Activated B cell treated with CpG ODN at 0.5 μM for 24 hours (primary cell): ENCODE measurements around the gene TIMM13. TPM values are rescaled to one million over a fixed set of nuclear protein-coding genes. Genes with fewer than 3 reads are reported as not detected.
A peak's percentile ranks its signal among the peaks of the same experiment; 100 is the strongest.
"Not testable (repeated sequence)": the region's sequence is repeated elsewhere in the genome, so short reads cannot be mapped to it uniquely, and the experiment has no call there.

Source experiments
- ATAC-seq: fragments of 200-7000 bp; cut with Tn5 transposase; one replicate; pipeline ENCODE4 v1.10.0; 2021; ENCODE audit warnings: low read depth, mild to moderate bottlenecking, moderate library complexity
- CTCF ChIA-PET: fragments of 350-600 bp; sonication (Branson Sonifier 250); formaldehyde crosslinking; loops from one replicate; lab custom pipeline; 2021; ENCODE audit warnings: antibody characterized with exemption; lab: Charles Lee
- POLR2A ChIA-PET: fragments of 350-600 bp; sonication (Branson Sonifier 250); formaldehyde crosslinking; loops from one replicate; lab custom pipeline; 2021; ENCODE audit warnings: antibody characterized with exemption; lab: Charles Lee
- DNase-seq: peaks from one replicate; pipeline ENCODE4 v3.0.0; 2022
- H3K27ac Mint-ChIP-seq: one replicate; pipeline ENCODE4 v1.8.0; 2020; ENCODE audit warnings: mixed read lengths
- H3K27me3 Mint-ChIP-seq: one replicate; pipeline ENCODE4 v1.8.0; 2021; ENCODE audit warnings: mixed read lengths
- H3K36me3 Mint-ChIP-seq: one replicate; pipeline ENCODE4 v1.8.0; 2021; ENCODE audit warnings: low read depth, mixed read lengths
- H3K4me1 Mint-ChIP-seq: one replicate; pipeline ENCODE4 v1.8.0; 2021; ENCODE audit warnings: mixed read lengths
- H3K4me3 Mint-ChIP-seq: one replicate; pipeline ENCODE4 v1.8.0; 2020; ENCODE audit warnings: mild to moderate bottlenecking, mixed read lengths
- H3K9me3 Mint-ChIP-seq: one replicate; pipeline ENCODE4 v1.8.0; 2020; ENCODE audit warnings: mixed read lengths
- intact Hi-C: fragments of 100-400 bp; cut with micrococcal nuclease; formaldehyde crosslinking; loops from one replicate; pipeline ENCODE4 v1.15.1; 2024
- total RNA-seq: library from RNA; stranded (reverse); gene quantifications from 2 replicates; pipeline ENCODE4 v1.2.3, GENCODE V29; 2022
- TF ChIP-seq, protein P1 (sequence below): fragments of 200-600 bp; IDR thresholded peaks from one replicate; pipeline ENCODE4 v1.8.0; 2022; ENCODE audit warnings: antibody characterized with exemption, mild to moderate bottlenecking

The TIMM13 gene
- total RNA-seq, 1 donor from 2014 or later = 63.9 TPM

- DNase-seq (no peak), ATAC-seq (no peak)
- ChIA-PET CTCF (no interaction called here), POLR2A (no interaction called here)
- peaks cover 3% of the 10 kb centered on the region for H3K4me1 Mint-ChIP-seq
- TF ChIP-seq, protein P1, sequence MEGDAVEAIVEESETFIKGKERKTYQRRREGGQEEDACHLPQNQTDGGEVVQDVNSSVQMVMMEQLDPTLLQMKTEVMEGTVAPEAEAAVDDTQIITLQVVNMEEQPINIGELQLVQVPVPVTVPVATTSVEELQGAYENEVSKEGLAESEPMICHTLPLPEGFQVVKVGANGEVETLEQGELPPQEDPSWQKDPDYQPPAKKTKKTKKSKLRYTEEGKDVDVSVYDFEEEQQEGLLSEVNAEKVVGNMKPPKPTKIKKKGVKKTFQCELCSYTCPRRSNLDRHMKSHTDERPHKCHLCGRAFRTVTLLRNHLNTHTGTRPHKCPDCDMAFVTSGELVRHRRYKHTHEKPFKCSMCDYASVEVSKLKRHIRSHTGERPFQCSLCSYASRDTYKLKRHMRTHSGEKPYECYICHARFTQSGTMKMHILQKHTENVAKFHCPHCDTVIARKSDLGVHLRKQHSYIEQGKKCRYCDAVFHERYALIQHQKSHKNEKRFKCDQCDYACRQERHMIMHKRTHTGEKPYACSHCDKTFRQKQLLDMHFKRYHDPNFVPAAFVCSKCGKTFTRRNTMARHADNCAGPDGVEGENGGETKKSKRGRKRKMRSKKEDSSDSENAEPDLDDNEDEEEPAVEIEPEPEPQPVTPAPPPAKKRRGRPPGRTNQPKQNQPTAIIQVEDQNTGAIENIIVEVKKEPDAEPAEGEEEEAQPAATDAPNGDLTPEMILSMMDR = no peak
- H3K27ac Mint-ChIP-seq = no peak overlapping the region
- no peak overlapping the region for H3K4me3 Mint-ChIP-seq
- H3K27me3 Mint-ChIP-seq = no peaks in the 10 kb centered on the region
- H3K9me3 Mint-ChIP-seq = no peaks in the 10 kb centered on the region
- H3K36me3 Mint-ChIP-seq = peaks cover 10% of the 10 kb centered on the region
- intact Hi-C loops = no loop called here
These were observed 6.9 kb downstream of the TIMM13 start for GRCh38 chr19:2420490-2420889.

GRCh38 chr19:2419754-2420153 is 7.6 kb downstream of the TIMM13 start:
- ATAC-seq (no peak), DNase-seq (no peak)
- intact Hi-C loops = no loop called here
- Mint-ChIP-seq H3K36me3 (peaks cover 10% of the 10 kb centered on the region), H3K4me3 (no peak overlapping the region), H3K27ac (no peak overlapping the region), H3K9me3 (no peaks in the 10 kb centered on the region), H3K4me1 (peaks cover 3% of the 10 kb centered on the region), H3K27me3 (no peaks in the 10 kb centered on the region)
- ChIA-PET CTCF (no interaction called here), POLR2A (no interaction called here)
- TF ChIP-seq, protein P1 = no peak

DNA sequence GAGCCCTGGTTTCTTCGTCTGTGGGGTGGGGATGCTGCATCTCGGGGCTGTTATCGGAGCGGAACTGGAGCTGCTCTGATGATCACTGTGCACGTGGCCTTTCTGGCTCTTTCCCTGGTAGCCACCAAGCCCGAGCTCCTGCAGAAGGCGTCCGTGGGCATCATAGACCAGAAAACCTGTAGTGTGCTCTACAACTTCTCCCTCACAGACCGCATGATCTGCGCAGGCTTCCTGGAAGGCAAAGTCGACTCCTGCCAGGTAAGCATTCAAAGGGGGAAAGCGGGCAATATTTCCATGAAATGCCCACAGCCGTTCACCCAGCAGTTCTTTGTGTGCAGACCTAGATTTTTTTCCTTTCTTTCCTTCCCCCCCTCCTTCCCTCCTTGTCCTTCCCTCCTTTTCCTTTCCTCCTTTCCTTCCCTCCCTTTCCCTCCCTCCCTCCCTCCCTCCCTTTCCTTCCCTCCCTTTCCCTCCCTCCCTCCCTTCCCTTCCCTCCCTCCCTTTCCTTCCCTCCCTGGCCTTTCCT is 9.4 kb downstream of the TIMM13 start:
- TF ChIP-seq, protein P1 = no peak
- Mint-ChIP-seq H3K27ac (no peak overlapping the region), H3K9me3 (no peaks in the 10 kb centered on the region), H3K36me3 (peaks cover 7% of the 10 kb centered on the region), H3K27me3 (no peaks in the 10 kb centered on the region), H3K4me3 (no peak overlapping the region), H3K4me1 (no peaks in the 10 kb centered on the region)
- ChIA-PET CTCF (no interaction called here), POLR2A (no interaction called here)
- ATAC-seq (no peak), DNase-seq (no peak)
- intact Hi-C loops = no loop called here

DNA sequence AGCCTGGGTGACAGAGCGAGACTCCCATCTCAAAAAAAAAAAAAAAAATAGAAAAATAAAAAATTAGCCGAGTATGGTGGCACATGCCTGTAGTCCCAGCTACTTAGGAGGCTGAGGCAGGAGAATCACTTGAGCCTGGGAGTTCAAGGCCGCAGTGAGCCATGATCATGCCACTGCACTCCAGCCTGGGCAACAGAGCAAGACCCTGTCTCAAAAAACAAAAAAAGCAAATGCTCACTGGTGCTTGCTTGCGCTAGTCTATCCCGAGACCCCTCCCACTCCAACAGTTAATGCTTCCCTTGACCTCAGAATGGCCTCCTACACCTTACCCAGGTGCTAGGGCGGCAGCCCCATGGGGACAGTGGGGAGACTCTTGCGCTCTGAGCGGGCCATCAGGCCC is 9.9 kb downstream of the TIMM13 start:
- DNase-seq, CTCF ChIA-PET, POLR2A ChIA-PET, H3K9me3 Mint-ChIP-seq, H3K4me3 Mint-ChIP-seq, H3K27me3 Mint-ChIP-seq, H3K4me1 Mint-ChIP-seq, H3K36me3 Mint-ChIP-seq, H3K27ac Mint-ChIP-seq, intact Hi-C loops: not testable (repeated sequence)
- ATAC-seq = peak; percentile 14

DNA sequence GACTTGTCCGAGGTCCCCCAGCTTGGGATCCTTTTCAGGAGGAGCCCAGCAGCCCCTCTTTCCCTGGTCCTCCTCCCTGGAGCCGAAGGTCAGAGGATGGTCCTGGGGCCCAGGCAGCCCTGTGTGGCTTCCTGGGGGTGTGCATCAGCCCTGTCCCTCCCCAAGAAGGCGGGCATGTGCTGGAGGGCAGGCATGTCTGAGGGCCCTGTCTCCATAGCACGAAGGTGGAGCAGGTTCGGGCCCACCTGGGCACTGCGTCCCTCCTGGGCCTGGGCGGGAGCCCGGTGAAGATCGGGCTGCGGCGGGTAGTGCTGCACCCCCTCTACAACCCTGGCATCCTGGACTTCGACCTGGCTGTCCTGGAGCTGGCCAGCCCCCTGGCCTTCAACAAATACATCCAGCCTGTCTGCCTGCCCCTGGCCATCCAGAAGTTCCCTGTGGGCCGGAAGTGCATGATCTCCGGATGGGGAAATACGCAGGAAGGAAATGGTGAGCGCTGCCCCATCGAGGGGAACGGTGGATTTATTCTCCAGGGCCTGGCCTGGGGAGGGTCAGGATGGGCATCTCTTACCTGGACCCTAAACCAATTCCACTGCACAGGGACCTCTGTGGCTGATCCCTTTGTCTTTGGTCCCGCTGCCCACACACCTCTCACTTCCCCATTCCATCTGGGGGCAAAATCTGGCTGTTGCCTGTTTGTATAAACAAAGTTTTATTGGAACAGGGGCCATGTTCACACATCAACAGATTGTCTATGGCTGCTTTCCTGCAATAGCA is 10.9 kb downstream of the TIMM13 start:
- Mint-ChIP-seq H3K36me3 (peaks cover 7% of the 10 kb centered on the region), H3K27ac (no peak overlapping the region), H3K27me3 (no peaks in the 10 kb centered on the region), H3K4me3 (no peak overlapping the region), H3K9me3 (peaks cover 2% of the 10 kb centered on the region), H3K4me1 (no peaks in the 10 kb centered on the region)
- no peak for DNase-seq
- ChIA-PET CTCF (no interaction called here), POLR2A (interaction anchor here (0.5 kb wide), 1 partner anchor 136 kb away, joined by 11 read pairs; no protein-coding TSS in a partner anchor)
- ATAC-seq = no peak
- intact Hi-C loops = no loop called here
- TF ChIP-seq, protein P1 = no peak
